Skeletal muscle tissue (tissue), 5 donors: ENCODE data around the gene PXN. TPM values are rescaled to one million over a fixed set of nuclear protein-coding genes. Genes with fewer than 3 reads are reported as not detected.
A peak's percentile ranks its signal among the peaks of the same experiment; 100 is the strongest.

Experiments used
- H3K27ac ChIP-seq: one replicate; pipeline ENCODE4 v1.7.0; 2013; ENCODE audit warnings: mild to moderate bottlenecking, low read depth, low read length, inconsistent platforms
- H3K27me3 ChIP-seq, 3 donors: one replicate each; pipeline ENCODE4 v1.7.0; 2013; ENCODE audit warnings: low read length in 3 of 3; ENCODE audit not compliant: control insufficient read depth in 3 of 3, insufficient read depth in 3 of 3
- H3K36me3 ChIP-seq, 3 donors: one replicate each; pipeline ENCODE4 v1.7.0; 2013; ENCODE audit warnings: low read length in 3 of 3; ENCODE audit not compliant: control insufficient read depth in 3 of 3, insufficient read depth in 3 of 3
- H3K4me1 ChIP-seq, 3 donors: one replicate each; pipeline ENCODE4 v1.7.0; 2013; ENCODE audit warnings: low read length in 3 of 3, mild to moderate bottlenecking in 3 of 3; ENCODE audit not compliant: control insufficient read depth in 3 of 3, insufficient read depth in 3 of 3
- H3K4me3 ChIP-seq, 3 donors: one replicate each; pipeline ENCODE4 v1.7.0; 2013; ENCODE audit warnings: low read length in 3 of 3
- H3K9ac ChIP-seq, 3 donors: one replicate each; pipeline ENCODE4 v1.7.0; 2013; ENCODE audit warnings: low read length in 3 of 3, mild to moderate bottlenecking in 3 of 3, moderate library complexity in 2 of 3, low read depth in 1 of 3
- H3K9me3 ChIP-seq, 3 donors: one replicate each; pipeline ENCODE4 v1.7.0; 2013; ENCODE audit warnings: low read length in 3 of 3; ENCODE audit not compliant: control insufficient read depth in 3 of 3
- small RNA-seq: library from RNA; depleted of rRNA; stranded (forward); fragments of <200 nt; gene quantifications from one replicate; pipeline ENCODE3, GENCODE V24; 2014
- total RNA-seq: library from RNA; depleted of rRNA; stranded (reverse); fragments of >200 nt; gene quantifications from one replicate; pipeline ENCODE4 v1.2.3, GENCODE V29; 2014
- donor health status: Osteomylitis.

The PXN gene
- total RNA-seq, 1 donor from 2014 or later: 20.9 TPM

- Histone ChIP-seq H3K9ac (no peak overlapping the region), H3K27ac (no peak overlapping the region), H3K4me3 (no peak overlapping the region), H3K9me3 (no peaks in the 10 kb centered on the region), H3K4me1 (peaks cover 0 to 5% (median 0%) of the 10 kb centered on the region in 3 donors), H3K36me3 (peaks cover 48 to 64% (median 55%) of the 10 kb centered on the region in 3 donors), H3K27me3 (no peaks in the 10 kb centered on the region)
Observed at GRCh38 chr12:120167529-120168095, 97.9 kb downstream of the PXN start.

GRCh38 chr12:120164293-120164692 lies 101.2 kb downstream of the PXN start:
- Histone ChIP-seq H3K4me1 (peaks cover 0 to 5% (median 0%) of the 10 kb centered on the region in 3 donors), H3K9ac (peak overlapping the region in 1 of 3 donors; percentile 25), H3K27me3 (no peaks in the 10 kb centered on the region), H3K9me3 (no peaks in the 10 kb centered on the region), H3K27ac (no peak overlapping the region), H3K36me3 (peaks cover 59 to 68% (median 64%) of the 10 kb centered on the region in 3 donors), H3K4me3 (no peak overlapping the region)

- Histone ChIP-seq H3K9ac (no peak overlapping the region), H3K4me1 (peaks cover 0 to 5% (median 0%) of the 10 kb centered on the region in 3 donors), H3K4me3 (no peak overlapping the region), H3K9me3 (no peaks in the 10 kb centered on the region), H3K36me3 (peaks cover 59 to 68% (median 63%) of the 10 kb centered on the region in 3 donors), H3K27me3 (no peaks in the 10 kb centered on the region), H3K27ac (no peak overlapping the region)
Observed at GRCh38 chr12:120162763-120163162, 102.8 kb downstream of the PXN start.

- Histone ChIP-seq H3K27me3 (no peaks in the 10 kb centered on the region), H3K36me3 (peaks cover 63 to 73% (median 70%) of the 10 kb centered on the region in 3 donors), H3K27ac (no peak overlapping the region), H3K9ac (no peak overlapping the region), H3K9me3 (no peaks in the 10 kb centered on the region), H3K4me3 (no peak overlapping the region), H3K4me1 (peaks cover 0 to 5% (median 0%) of the 10 kb centered on the region in 3 donors)
Observed at GRCh38 chr12:120161852-120162251, 103.7 kb downstream of the PXN start.

Small RNA genes lying within 50 kb of the gene (small RNA-seq; reads per million reads assigned to genes)
- gene RNU4-1: 350 reads per million, percentile 98 among the genes with 10 or more reads in this experiment
- gene RNU4-2: 948 reads per million, percentile 98 among the genes with 10 or more reads in this experiment
- not detected for gene RNU6-1088P

Other genes starting within 250 kb of the PXN start
- gene RAB35, start 149.0 kb downstream of the PXN start, total RNA-seq: 15.1 TPM
- gene GCN1, start 71.0 kb downstream of the PXN start, total RNA-seq: 87.2 TPM
- gene RPLP0, start 64.6 kb downstream of the PXN start, total RNA-seq: 2,458 TPM
- gene RNU4-2, start 26.2 kb upstream of the PXN start, total RNA-seq: under 0.01 TPM
- under 0.01 TPM for gene RNU4-1, start 27.5 kb upstream of the PXN start, total RNA-seq
- gene SIRT4, start 36.6 kb upstream of the PXN start, total RNA-seq: 3.7 TPM
- gene PLA2G1B, start 62.0 kb upstream of the PXN start, total RNA-seq: not detected
- 1.0 TPM for gene MSI1, start 103.4 kb upstream of the PXN start, total RNA-seq
- gene COX6A1, start 172.4 kb upstream of the PXN start, total RNA-seq: 231 TPM
- 18.8 TPM for gene TRIAP1, start 180.7 kb upstream of the PXN start, total RNA-seq
- gene GATC, start 180.7 kb upstream of the PXN start, total RNA-seq: 9.9 TPM
- gene SRSF9, start 204.0 kb upstream of the PXN start, total RNA-seq: 79.9 TPM
- 162 TPM for gene DYNLL1, start 230.4 kb upstream of the PXN start, total RNA-seq